ENCODE measurements around the gene NXPH1. TPM values are rescaled to one million over a fixed set of nuclear protein-coding genes. Genes with fewer than 3 reads are reported as not detected.

NXPH1 gene
- total and polyA plus RNA-seq, 9 of the 15 experiments (the other 6 are each of a cell fraction or from before 2014, with no cell fraction given) = 0.16 TPM; not detected in 8

GRCh38 chr7:8762803-8763202 is 329.4 kb downstream of the NXPH1 start (continued):
- TF ChIP-seq SFPQ (IDR thresholded peaks at IDR 0.05; ENCODE audit: low read depth, low read length) = no peak
- no peak for TF ChIP-seq ATF1 (CRISPR knock-in tag; IDR thresholded peaks at IDR 0.05)
- TF ChIP-seq ATF1 (tag; IDR thresholded peaks at IDR 0.05) = peak; percentile 84
- no peak for TF ChIP-seq RAD51 (IDR thresholded peaks at IDR 0.05; ENCODE audit: borderline replicate concordance, low read depth)
- TF ChIP-seq, protein P1, sequence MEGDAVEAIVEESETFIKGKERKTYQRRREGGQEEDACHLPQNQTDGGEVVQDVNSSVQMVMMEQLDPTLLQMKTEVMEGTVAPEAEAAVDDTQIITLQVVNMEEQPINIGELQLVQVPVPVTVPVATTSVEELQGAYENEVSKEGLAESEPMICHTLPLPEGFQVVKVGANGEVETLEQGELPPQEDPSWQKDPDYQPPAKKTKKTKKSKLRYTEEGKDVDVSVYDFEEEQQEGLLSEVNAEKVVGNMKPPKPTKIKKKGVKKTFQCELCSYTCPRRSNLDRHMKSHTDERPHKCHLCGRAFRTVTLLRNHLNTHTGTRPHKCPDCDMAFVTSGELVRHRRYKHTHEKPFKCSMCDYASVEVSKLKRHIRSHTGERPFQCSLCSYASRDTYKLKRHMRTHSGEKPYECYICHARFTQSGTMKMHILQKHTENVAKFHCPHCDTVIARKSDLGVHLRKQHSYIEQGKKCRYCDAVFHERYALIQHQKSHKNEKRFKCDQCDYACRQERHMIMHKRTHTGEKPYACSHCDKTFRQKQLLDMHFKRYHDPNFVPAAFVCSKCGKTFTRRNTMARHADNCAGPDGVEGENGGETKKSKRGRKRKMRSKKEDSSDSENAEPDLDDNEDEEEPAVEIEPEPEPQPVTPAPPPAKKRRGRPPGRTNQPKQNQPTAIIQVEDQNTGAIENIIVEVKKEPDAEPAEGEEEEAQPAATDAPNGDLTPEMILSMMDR (IDR thresholded peaks at IDR 0.05 in 2 of 3, conservative IDR thresholded peaks at IDR 0.05 in 1 of 3; ENCODE audit: insufficient read depth in 2 of 3, low read depth in 1 of 3, low read length in 3 of 3) = no peak
- no peak for TF ChIP-seq CAMTA2 (CRISPR knock-in tag; conservative IDR thresholded peaks at IDR 0.05)
- TF ChIP-seq HMGN3 (IDR thresholded peaks at IDR 0.05; ENCODE audit: borderline replicate concordance, extremely low read depth, insufficient read length, low read depth, low read length) = peak; percentile 58
- TF ChIP-seq, protein P2, sequence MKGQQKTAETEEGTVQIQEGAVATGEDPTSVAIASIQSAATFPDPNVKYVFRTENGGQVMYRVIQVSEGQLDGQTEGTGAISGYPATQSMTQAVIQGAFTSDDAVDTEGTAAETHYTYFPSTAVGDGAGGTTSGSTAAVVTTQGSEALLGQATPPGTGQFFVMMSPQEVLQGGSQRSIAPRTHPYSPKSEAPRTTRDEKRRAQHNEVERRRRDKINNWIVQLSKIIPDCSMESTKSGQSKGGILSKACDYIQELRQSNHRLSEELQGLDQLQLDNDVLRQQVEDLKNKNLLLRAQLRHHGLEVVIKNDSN (CRISPR knock-in tag; IDR thresholded peaks at IDR 0.05) = no peak
- TF ChIP-seq ZBTB17 (CRISPR knock-in tag; IDR thresholded peaks at IDR 0.05) = no peak
- no peak for TF ChIP-seq HDAC8 (tag; IDR thresholded peaks at IDR 0.05)
- TF ChIP-seq PPARD (CRISPR knock-in tag; IDR thresholded peaks at IDR 0.05) = no peak
- no peak for TF ChIP-seq HDAC6 (IDR thresholded peaks at IDR 0.05; ENCODE audit: low read depth, low read length)
- TF ChIP-seq TRIM24 (IDR thresholded peaks at IDR 0.05) = peak; percentile 78 to 84; a peak in 3 of 4 replicates
- peak; percentile 77 to 84 for TF ChIP-seq ARNT (IDR thresholded peaks at IDR 0.05)
- TF ChIP-seq BDP1 (IDR thresholded peaks at IDR 0.05; ENCODE audit: insufficient read depth, insufficient read length) = no peak
- TF ChIP-seq ZNF280B (CRISPR knock-in tag; IDR thresholded peaks at IDR 0.05) = no peak
- TF ChIP-seq GABPA (tag; conservative IDR thresholded peaks at IDR 0.05; ENCODE audit: low read depth) = 0 out of 2 replicates have a peak, but pooled peaks have one; percentile 15
- no peak for TF ChIP-seq RNF219 (CRISPR knock-in tag; IDR thresholded peaks at IDR 0.05)
- no peak for TF ChIP-seq MLX (CRISPR knock-in tag; conservative IDR thresholded peaks at IDR 0.05)
- TF ChIP-seq ZNF41 (CRISPR knock-in tag; conservative IDR thresholded peaks at IDR 0.05) = no peak
